ENCODE data around the gene TMEM127.

GRCh38 chr2:96204836-96205624, 60.8 kb downstream of the TMEM127 start:
- no peak for TF ChIP-seq CTCF (IDR thresholded peaks at IDR 0.05)
- no peak for TF ChIP-seq POLR2A (IDR thresholded peaks at IDR 0.05)
